Activated CD8-positive, alpha-beta memory T cell treated with anti-CD3 and anti-CD28 coated beads for 36 hours (primary cell): ENCODE data around the gene SHISA4. TPM values are rescaled to one million over a fixed set of nuclear protein-coding genes. Genes with fewer than 3 reads are reported as not detected.

Experiments used
- CTCF ChIA-PET: fragments of 350-600 bp; sonication (Branson Sonifier 250); formaldehyde crosslinking; loops from one replicate; lab custom pipeline; 2021; ENCODE audit warnings: antibody characterized with exemption; lab: Charles Lee
- POLR2A ChIA-PET: fragments of 350-600 bp; sonication (Branson Sonifier 250); formaldehyde crosslinking; loops from one replicate; lab custom pipeline; 2021; ENCODE audit warnings: antibody characterized with exemption; lab: Charles Lee
- total RNA-seq, 2 experiments: library from RNA; stranded (reverse); gene quantifications; one replicate each; pipeline ENCODE4 v1.2.3, GENCODE V29; 2021

Gene SHISA4
- total RNA-seq, 2 experiments from 2014 or later, result 0.36 to 0.48 TPM

GRCh38 chr1:201941420-201942128 lies 52.9 kb downstream of the SHISA4 start:
- ChIA-PET CTCF (no interaction called here), POLR2A (no interaction called here)

DNA sequence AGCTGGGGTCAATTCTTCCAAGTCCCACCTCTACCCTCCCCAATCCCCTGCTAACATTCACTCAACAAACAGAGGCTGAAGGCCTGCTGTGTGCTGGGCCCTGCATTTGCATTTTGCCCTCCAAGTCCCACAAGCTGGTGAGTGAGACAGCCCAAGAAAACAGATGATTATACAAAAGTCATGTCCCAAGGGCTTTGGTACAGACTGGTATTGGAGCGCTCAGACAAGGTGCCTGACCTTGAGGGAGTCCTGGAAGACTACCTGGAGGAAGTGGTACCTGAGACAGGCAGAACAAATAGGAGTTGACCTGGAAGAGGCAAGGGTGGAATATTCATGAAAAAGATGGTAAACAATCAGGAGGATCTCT lies 53.4 kb downstream of the SHISA4 start:
- ChIA-PET POLR2A (no interaction called here), CTCF (no interaction called here)

Other genes starting within 250 kb of the SHISA4 start
- 10 to 100 TPM; 68.3 to 74.7 TPM for gene IPO9, start 59.7 kb upstream of the SHISA4 start, total RNA-seq
- not detected for gene LMOD1, start 57.6 kb downstream of the SHISA4 start, total RNA-seq
- gene TIMM17A, start 66.6 kb downstream of the SHISA4 start, total RNA-seq, result 100 to 1,000 TPM; 119 to 122 TPM
- 10 to 100 TPM; 37.0 to 39.4 TPM for gene RNPEP, start 93.8 kb downstream of the SHISA4 start, total RNA-seq
- under 1 TPM; 0.10 to 0.19 TPM for gene ELF3, start 121.7 kb downstream of the SHISA4 start, total RNA-seq
- gene GPR37L1, start 234.0 kb downstream of the SHISA4 start, total RNA-seq, result not detected